ENCODE measurements around the gene PPP2CA. TPM values are rescaled to one million over a fixed set of nuclear protein-coding genes. Genes with fewer than 3 reads are reported as not detected.
"Not testable (repeated sequence)": the region's sequence is repeated elsewhere in the genome, so short reads cannot be mapped to it uniquely, and the experiment has no call there.

PPP2CA gene
- total RNA-seq, 1 donor from 2014 or later = 96.9 TPM

- TF ChIP-seq CTCF (IDR thresholded peaks at IDR 0.05) = no peak
- intact Hi-C loops (cut with DNase I) = no loop called here
- Histone ChIP-seq H3K9me3 (no peaks in the 10 kb centered on the region), H3K4me1 (peaks cover 34% of the 10 kb centered on the region), H3K4me3 (no peak overlapping the region), H3K36me3 (peaks cover 97% of the 10 kb centered on the region), H3K27me3 (ENCODE audit: low read depth) (no peaks in the 10 kb centered on the region), H3K27ac (no peak overlapping the region)
- ATAC-seq (no peak), DNase-seq (no peak)
These were observed 72.6 kb downstream of the PPP2CA start for GRCh38 chr5:134153241-134153640.

GRCh38 chr5:134152173-134152832, 73.6 kb downstream of the PPP2CA start:
- H3K36me3 ChIP-seq = peaks cover 97% of the 10 kb centered on the region
- H3K27me3 ChIP-seq (ENCODE audit: low read depth); H3K27ac ChIP-seq; intact Hi-C loops (cut with DNase I); ATAC-seq; H3K4me3 ChIP-seq; H3K9me3 ChIP-seq; DNase-seq: not testable (repeated sequence)
- H3K4me1 ChIP-seq = peaks cover 34% of the 10 kb centered on the region

GRCh38 chr5:134151723-134152122, 74.2 kb downstream of the PPP2CA start:
- no peak overlapping the region for H3K27ac ChIP-seq
- H3K36me3 ChIP-seq = peaks cover 97% of the 10 kb centered on the region
- TF ChIP-seq CTCF (IDR thresholded peaks at IDR 0.05) = no peak
- peaks cover 39% of the 10 kb centered on the region for H3K4me1 ChIP-seq
- DNase-seq (no peak), ATAC-seq (no peak)
- no peaks in the 10 kb centered on the region for H3K9me3 ChIP-seq
- H3K27me3 ChIP-seq (ENCODE audit: low read depth) = no peaks in the 10 kb centered on the region
- intact Hi-C loops (cut with DNase I) = no loop called here
- H3K4me3 ChIP-seq = no peak overlapping the region

- ATAC-seq (no peak), DNase-seq (no peak)
- Histone ChIP-seq H3K4me3 (no peak overlapping the region), H3K36me3 (peaks cover 97% of the 10 kb centered on the region), H3K27me3 (ENCODE audit: low read depth) (no peaks in the 10 kb centered on the region), H3K9me3 (no peaks in the 10 kb centered on the region), H3K27ac (no peak overlapping the region), H3K4me1 (peaks cover 52% of the 10 kb centered on the region)
- no peak for TF ChIP-seq CTCF (IDR thresholded peaks at IDR 0.05)
- intact Hi-C loops (cut with DNase I) = no loop called here
These were observed 76.1 kb downstream of the PPP2CA start for GRCh38 chr5:134149571-134150303.

- H3K4me1 ChIP-seq = peaks cover 52% of the 10 kb centered on the region
- no peak for DNase-seq
- TF ChIP-seq CTCF (IDR thresholded peaks at IDR 0.05) = no peak
- intact Hi-C loops (cut with DNase I) = no loop called here
- no peak overlapping the region for H3K4me3 ChIP-seq
- no peaks in the 10 kb centered on the region for H3K9me3 ChIP-seq
- H3K27ac ChIP-seq = no peak overlapping the region
- no peaks in the 10 kb centered on the region for H3K27me3 ChIP-seq (ENCODE audit: low read depth)
- peaks cover 97% of the 10 kb centered on the region for H3K36me3 ChIP-seq
- ATAC-seq = no peak
These were observed 76.8 kb downstream of the PPP2CA start for GRCh38 chr5:134148986-134149539.

GRCh38 chr5:134148316-134148715, 77.6 kb downstream of the PPP2CA start:
- H3K27ac ChIP-seq = no peak overlapping the region
- peaks cover 97% of the 10 kb centered on the region for H3K36me3 ChIP-seq
- H3K4me3 ChIP-seq = no peak overlapping the region
- no peak for DNase-seq
- no peak for ATAC-seq
- intact Hi-C loops (cut with DNase I) = no loop called here
- H3K9me3 ChIP-seq = no peaks in the 10 kb centered on the region
- no peaks in the 10 kb centered on the region for H3K27me3 ChIP-seq (ENCODE audit: low read depth)
- peaks cover 52% of the 10 kb centered on the region for H3K4me1 ChIP-seq
- TF ChIP-seq CTCF (IDR thresholded peaks at IDR 0.05) = no peak

All from lower lobe of right lung (tissue), 2 donors.